Measurements from ENCODE around the gene PHF5A. TPM values are rescaled to one million over a fixed set of nuclear protein-coding genes. Genes with fewer than 3 reads are reported as not detected.
"Not testable (repeated sequence)": the region's sequence is repeated elsewhere in the genome, so short reads cannot be mapped to it uniquely, and the experiment has no call there.

Gene PHF5A
- total and polyA plus RNA-seq, 3 donors from 2014 or later = 33.7 to 42.8 (median 35.1) TPM

DNA sequence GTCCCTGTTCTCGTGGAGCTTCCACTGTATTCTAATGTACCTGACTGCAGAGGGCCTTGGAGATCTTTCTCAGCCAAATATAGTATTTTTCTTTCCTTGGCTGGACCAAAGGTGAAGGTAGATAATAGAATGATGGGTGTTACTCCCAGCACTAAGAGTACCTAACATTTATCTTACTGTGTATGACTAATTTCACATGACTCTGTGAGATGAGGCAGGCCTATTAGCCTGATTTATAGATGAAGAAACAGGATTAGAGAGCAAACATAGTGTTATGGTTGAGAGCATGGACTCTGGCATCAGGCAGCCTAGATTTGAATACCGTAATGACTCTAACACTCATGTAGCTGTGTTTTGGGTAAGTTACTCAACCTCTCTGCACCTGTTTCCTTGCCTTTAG, 3.1 kb upstream of the PHF5A start:
- TF ChIP-seq CTCF (IDR thresholded peaks at IDR 0.05) (no peak), POLR2A (IDR thresholded peaks at IDR 0.05) (no peak)
- WGBS, 2 donors = 79 to 85% methylated on average over 2 of the region's 2 CpGs
- intact Hi-C loops (cut with DNase I; ENCODE audit: low total_unique reads) = no loop called here
- H3K4me1 ChIP-seq = peaks cover 11% of the 10 kb centered on the region
- H3K9me3 ChIP-seq = no peaks in the 10 kb centered on the region
- no peak overlapping the region for H3K4me3 ChIP-seq
- no peaks in the 10 kb centered on the region for H3K36me3 ChIP-seq (ENCODE audit: low read depth, missing control alignments)
- no peak overlapping the region for H3K27ac ChIP-seq
- no peaks in the 10 kb centered on the region for H3K27me3 ChIP-seq
- DNase-seq = no peak

DNA sequence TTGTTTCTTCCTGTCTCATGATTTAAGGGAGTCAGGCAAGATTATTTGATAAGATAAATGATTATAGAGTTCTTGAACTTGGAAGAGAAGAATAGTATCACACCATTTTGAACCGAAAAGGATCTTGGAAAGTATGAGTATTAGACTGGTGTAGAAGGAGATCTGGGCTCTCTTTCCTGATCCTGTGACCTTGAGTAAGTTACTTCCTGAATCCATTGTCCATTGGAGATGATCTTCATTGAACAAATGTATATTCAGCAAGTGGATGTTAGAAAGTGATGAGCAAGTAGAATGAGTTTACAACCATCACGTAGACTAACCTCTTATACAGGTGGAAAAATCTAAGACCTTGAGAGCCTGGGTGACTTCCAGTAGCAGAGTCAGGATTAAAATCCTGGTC, 2.4 kb upstream of the PHF5A start:
- Histone ChIP-seq H3K4me3 (no peak overlapping the region), H3K27ac (no peak overlapping the region), H3K27me3 (no peaks in the 10 kb centered on the region), H3K4me1 (peaks cover 11% of the 10 kb centered on the region), H3K9me3 (no peaks in the 10 kb centered on the region), H3K36me3 (ENCODE audit: low read depth, missing control alignments) (no peaks in the 10 kb centered on the region)
- WGBS, 2 donors = 75 to 78% methylated on average over 2 of the region's 2 CpGs
- TF ChIP-seq POLR2A (IDR thresholded peaks at IDR 0.05) = no peak
- no peak for TF ChIP-seq CTCF (IDR thresholded peaks at IDR 0.05)
- intact Hi-C loops (cut with DNase I; ENCODE audit: low total_unique reads) = no loop called here
- DNase-seq = no peak

- Histone ChIP-seq H3K4me1 (peaks cover 11% of the 10 kb centered on the region), H3K4me3 (peak overlapping the region; percentile 77 to 95), H3K27ac (peak overlapping the region; percentile 91), H3K27me3 (no peaks in the 10 kb centered on the region), H3K36me3 (ENCODE audit: low read depth, missing control alignments) (no peaks in the 10 kb centered on the region), H3K9me3 (no peaks in the 10 kb centered on the region)
- WGBS, 2 donors = 1% methylated on average over 17 to 30 of the region's 30 CpGs
- no peak for TF ChIP-seq POLR2A (IDR thresholded peaks at IDR 0.05)
- intact Hi-C loops (cut with DNase I; ENCODE audit: low total_unique reads) = no loop called here
- DNase-seq = no peak
Measured at GRCh38 chr22:41469218-41469851, 843 bp upstream of the PHF5A start.

GRCh38 chr22:41461901-41462300, 6.6 kb downstream of the PHF5A start:
- 92 to 95% methylated on average over 4 of the region's 4 CpGs for WGBS, 2 donors
- no peak overlapping the region for H3K4me3 ChIP-seq
- DNase-seq = no peak
- TF ChIP-seq POLR2A (IDR thresholded peaks at IDR 0.05) = no peak
- TF ChIP-seq CTCF (IDR thresholded peaks at IDR 0.05) = no peak
- intact Hi-C loops (cut with DNase I; ENCODE audit: low total_unique reads) = no loop called here
- H3K4me1 ChIP-seq = no peaks in the 10 kb centered on the region
- no peaks in the 10 kb centered on the region for H3K36me3 ChIP-seq (ENCODE audit: low read depth, missing control alignments)
- no peaks in the 10 kb centered on the region for H3K27me3 ChIP-seq
- H3K9me3 ChIP-seq = no peaks in the 10 kb centered on the region
- H3K27ac ChIP-seq = no peak overlapping the region

DNA sequence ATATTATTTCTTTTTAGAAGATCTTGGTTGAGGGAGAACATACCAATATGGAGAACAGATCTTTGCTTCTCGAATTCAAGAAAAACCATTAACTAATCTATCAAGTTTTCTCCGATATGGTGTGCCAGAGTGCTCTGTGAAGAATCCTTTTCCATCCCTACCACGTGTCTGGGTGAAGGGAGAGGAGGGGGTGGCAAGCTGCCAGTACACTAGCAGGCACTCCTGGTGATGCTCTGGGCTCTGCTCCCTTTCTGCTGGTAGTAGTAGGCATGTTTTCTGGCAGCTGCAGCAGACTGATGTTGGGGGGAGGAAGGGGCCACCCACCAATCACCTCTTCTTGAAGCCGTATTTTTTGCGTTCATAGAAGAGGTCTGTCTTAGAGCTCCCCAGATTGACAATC, 8.4 kb downstream of the PHF5A start:
- H3K4me3 ChIP-seq; H3K27ac ChIP-seq; H3K27me3 ChIP-seq; H3K36me3 ChIP-seq (ENCODE audit: low read depth, missing control alignments); intact Hi-C loops (cut with DNase I; ENCODE audit: low total_unique reads); H3K9me3 ChIP-seq; H3K4me1 ChIP-seq: not testable (repeated sequence)
- 62 to 66% methylated on average over 5 of the region's 5 CpGs for WGBS, 2 donors
- DNase-seq = peak; percentile 66

- H3K27me3 ChIP-seq = no peaks in the 10 kb centered on the region
- no peaks in the 10 kb centered on the region for H3K9me3 ChIP-seq
- intact Hi-C loops (cut with DNase I; ENCODE audit: low total_unique reads) = no loop called here
- TF ChIP-seq CTCF (IDR thresholded peaks at IDR 0.05) (no peak), POLR2A (IDR thresholded peaks at IDR 0.05) (no peak)
- H3K36me3 ChIP-seq (ENCODE audit: low read depth, missing control alignments) = no peaks in the 10 kb centered on the region
- no peak overlapping the region for H3K27ac ChIP-seq
- H3K4me1 ChIP-seq = no peaks in the 10 kb centered on the region
- no peak overlapping the region for H3K4me3 ChIP-seq
- 68 to 77% methylated on average over 1 of the region's 1 CpG for WGBS, 2 donors
- DNase-seq = no peak
Measured at GRCh38 chr22:41459431-41459830, 9.1 kb downstream of the PHF5A start.

All from testis (tissue), 3 donors.